ENCODE results near the gene NOP53. TPM values are rescaled to one million over a fixed set of nuclear protein-coding genes. Genes with fewer than 3 reads are reported as not detected.
"Not testable (repeated sequence)": the region's sequence is repeated elsewhere in the genome, so short reads cannot be mapped to it uniquely, and the experiment has no call there.

The NOP53 gene
- total and polyA plus RNA-seq, 2 donors (not counting 3 experiments of a cell fraction or from before 2014, with no cell fraction given) = 119 to 150 TPM

GRCh38 chr19:47742634-47743033 lies 2.7 kb upstream of the NOP53 start:
- Histone ChIP-seq H3K27ac (ENCODE audit: insufficient read depth, low read depth, low read length) (peak overlapping the region; percentile 98), H3K27me3 (ENCODE audit: control insufficient read depth in 2 of 2, insufficient read depth in 2 of 2, low read length in 2 of 2) (no peaks in the 10 kb centered on the region), H3K79me2 (ENCODE audit: control insufficient read depth, insufficient read depth, low read length) (peaks cover 17% of the 10 kb centered on the region), H3K4me1 (ENCODE audit: control insufficient read depth, extremely low read depth, insufficient read depth, low read length) (peaks cover 21% of the 10 kb centered on the region), H3K36me3 (ENCODE audit: control insufficient read depth in 2 of 2, extremely low read depth in 1 of 2, insufficient read depth in 2 of 2, low read length in 2 of 2) (peaks cover 9 to 25% of the 10 kb centered on the region in 2 experiments), H4K20me1 (replicated peaks; ENCODE audit: control insufficient read depth, extremely low read depth, insufficient read depth, low read length) (no peaks in the 10 kb centered on the region), H3K4me2 (ENCODE audit: insufficient read depth, low read length) (peak overlapping the region; percentile 70), H3K9ac (replicated peaks; ENCODE audit: extremely low read depth, insufficient read depth, low read length) (peak overlapping the region; percentile 77), H3K4me3 (replicated peaks in 1 of 3; ENCODE audit: insufficient read depth in 1 of 3, low read depth in 1 of 3, low read length in 3 of 3) (no peak overlapping the region), H2AFZ (ENCODE audit: low read depth, low read length) (peak overlapping the region; percentile 57), H3K9me3 (replicated peaks; ENCODE audit: control insufficient read depth, insufficient read depth, low read length) (no peaks in the 10 kb centered on the region), H3K9me1 (replicated peaks; ENCODE audit: control insufficient read depth, extremely low read depth, insufficient read depth, low read length) (no peaks in the 10 kb centered on the region)
- FAIRE-seq (peak; percentile 37), DNase-seq (ENCODE audit: low read depth, low spot score) (no peak)
- intact Hi-C loops (cut with micrococcal nuclease) = loop anchor here (1.0 kb wide), 3 partner anchors 13 to 227 kb away; partner anchors contain the start of genes EHD2 and NAPA
- dilution Hi-C loops (cut with MboI; ENCODE audit: extremely low pct_ligation_motif_present, low sequenced_read_pairs) = no loop called here
- TSS peak; percentile 46 for BruUV-seq (replicated peaks)
- TF ChIP-seq, protein P1, sequence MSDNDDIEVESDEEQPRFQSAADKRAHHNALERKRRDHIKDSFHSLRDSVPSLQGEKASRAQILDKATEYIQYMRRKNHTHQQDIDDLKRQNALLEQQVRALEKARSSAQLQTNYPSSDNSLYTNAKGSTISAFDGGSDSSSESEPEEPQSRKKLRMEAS (IDR thresholded peaks at IDR 0.05; ENCODE audit: insufficient read depth, insufficient read length) = peak; percentile 18
- TF ChIP-seq EZH2 (IDR thresholded peaks at IDR 0.05; ENCODE audit: borderline replicate concordance, low read depth, low read length, severe bottlenecking) (no peak), MYC (IDR thresholded peaks at IDR 0.05; ENCODE audit: low read depth, low read length) (no peak), POLR2AphosphoS5 (IDR thresholded peaks at IDR 0.05; ENCODE audit: insufficient read depth, low read depth, low read length) (no peak)
- ChIA-PET CTCF (interaction anchor here (0.7 to 8.7 kb wide), 15 partner anchors 8 to 306 kb away, joined by 3 to 258 read pairs (median 5); partner anchors contain the start of genes EHD2 and KPTN), POLR2A (interaction anchor here (0.5 to 1.5 kb wide), 2 partner anchors 18 to 29 kb away, joined by 4 to 8 read pairs; partner anchors contain the start of gene EHD2)

DNA sequence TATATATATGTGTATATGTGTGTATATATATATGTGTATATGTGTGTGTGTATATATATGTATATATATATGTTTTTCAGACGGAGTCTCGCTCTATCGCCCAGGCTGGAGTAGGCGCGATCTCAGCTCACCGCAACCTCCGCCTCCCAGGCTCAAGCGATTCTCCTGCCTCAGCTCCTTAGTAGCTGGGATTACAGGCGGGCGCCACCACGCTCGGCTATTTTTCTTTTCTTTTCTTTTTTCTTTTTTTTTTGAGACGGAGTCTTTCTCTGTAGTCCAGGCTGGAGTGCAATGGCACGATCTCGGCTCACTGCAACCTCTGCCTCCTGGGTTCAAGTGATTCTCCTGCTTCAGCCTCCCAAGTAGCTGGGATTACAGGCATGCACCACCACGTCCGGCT lies 783 bp downstream of the NOP53 start:
- H3K79me2 ChIP-seq (ENCODE audit: control insufficient read depth, insufficient read depth, low read length) = peaks cover 34% of the 10 kb centered on the region
- DNase-seq (ENCODE audit: low read depth, low spot score); dilution Hi-C loops (cut with MboI; ENCODE audit: extremely low pct_ligation_motif_present, low sequenced_read_pairs); H3K27me3 ChIP-seq (ENCODE audit: control insufficient read depth in 2 of 2, insufficient read depth in 2 of 2, low read length in 2 of 2); H2AFZ ChIP-seq (ENCODE audit: low read depth, low read length); H4K20me1 ChIP-seq (replicated peaks; ENCODE audit: control insufficient read depth, extremely low read depth, insufficient read depth, low read length); H3K9me3 ChIP-seq (replicated peaks; ENCODE audit: control insufficient read depth, insufficient read depth, low read length); H3K27ac ChIP-seq (ENCODE audit: insufficient read depth, low read depth, low read length); FAIRE-seq; H3K9me1 ChIP-seq (replicated peaks; ENCODE audit: control insufficient read depth, extremely low read depth, insufficient read depth, low read length); intact Hi-C loops (cut with micrococcal nuclease): not testable (repeated sequence)
- H3K4me2 ChIP-seq (ENCODE audit: insufficient read depth, low read length) = peak overlapping the region; percentile 79
- POLR2A ChIA-PET = interaction anchor here (0.6 to 1.6 kb wide), 2 partner anchors 33 to 288 kb away, joined by 4 to 5 read pairs; partner anchors contain the start of gene EHD2
- peak overlapping the region; percentile 92 for H3K9ac ChIP-seq (replicated peaks; ENCODE audit: extremely low read depth, insufficient read depth, low read length)
- CTCF ChIA-PET = interaction anchor here (0.8 to 8.7 kb wide), 4 partner anchors 20 to 309 kb away, joined by 4 to 258 read pairs (median 5); partner anchors contain the start of gene EHD2
- H3K4me1 ChIP-seq (ENCODE audit: control insufficient read depth, extremely low read depth, insufficient read depth, low read length) = peaks cover 21% of the 10 kb centered on the region
- TSS peak; percentile 2 for BruUV-seq (replicated peaks)
- peak overlapping the region; percentile 32 to 87 (median 66) for H3K4me3 ChIP-seq (replicated peaks in 1 of 3; ENCODE audit: insufficient read depth in 1 of 3, low read depth in 1 of 3, low read length in 3 of 3)
- H3K36me3 ChIP-seq (ENCODE audit: control insufficient read depth in 2 of 2, extremely low read depth in 1 of 2, insufficient read depth in 2 of 2, low read length in 2 of 2) = peaks cover 14 to 36% of the 10 kb centered on the region in 2 experiments

All from endothelial cell of umbilical vein (primary cell).